PC-9 (cell line): ENCODE measurements around the gene C1QTNF3. TPM values are rescaled to one million over a fixed set of nuclear protein-coding genes. Genes with fewer than 3 reads are reported as not detected.

ENCODE experiments used
- BruUV-seq: library from RNA; stranded (reverse); fragments of 400-500 nt; replicated peaks from 2 replicates; lab custom pipeline; 2021; lab: Mats Ljungman, UMichigan
- CTCF ChIA-PET: fragments of 300-600 bp; sonication (Branson Sonifier 250); formaldehyde crosslinking; loops from one replicate; lab custom pipeline; 2022; ENCODE audit warnings: antibody characterized with exemption; lab: Charles Lee
- POLR2A ChIA-PET: fragments of 300-600 bp; sonication (Branson Sonifier 250); formaldehyde crosslinking; loops from one replicate; lab custom pipeline; 2022; ENCODE audit warnings: antibody characterized with exemption; ENCODE audit not compliant: unreplicated experiment; lab: Charles Lee
- DNase-seq, 2 experiments: peaks; one replicate each; pipeline versions ENCODE4 v3.0.0 to v3.0.0-alpha.2; 2015 to 2022; ENCODE audit warnings: mixed read lengths in 1 of 2
- H2AFZ ChIP-seq: fragments of 200-600 bp; sonication (generic); 2 replicates; pipeline ENCODE4 v1.8.1; 2017; ENCODE audit warnings: antibody characterized with exemption
- H3F3A ChIP-seq: fragments of 200-600 bp; sonication (generic); 2 replicates; pipeline ENCODE4 v1.8.1; 2017; ENCODE audit warnings: antibody characterized with exemption, mild to moderate bottlenecking, low read depth; ENCODE audit not compliant: insufficient read depth
- H3K27ac ChIP-seq: fragments of 200-600 bp; sonication (generic); 2 replicates; pipeline ENCODE4 v1.6.1; 2016; ENCODE audit warnings: mixed run types
- H3K27me3 ChIP-seq: fragments of 200-600 bp; sonication (generic); 2 replicates; pipeline ENCODE4 v1.6.1; 2016; ENCODE audit warnings: low read depth, mixed run types; ENCODE audit not compliant: insufficient read depth
- H3K36me3 ChIP-seq: fragments of 200-600 bp; sonication (generic); 2 replicates; pipeline ENCODE4 v1.6.1; 2016; ENCODE audit warnings: low read depth, mixed run types
- H3K4me1 ChIP-seq: fragments of 200-600 bp; sonication (generic); replicated peaks from 2 replicates; pipeline ENCODE4 v1.6.1; 2016; ENCODE audit warnings: mixed run types; ENCODE audit not compliant: insufficient read depth
- H3K4me2 ChIP-seq: fragments of 200-600 bp; sonication (generic); 2 replicates; pipeline ENCODE4 v1.6.1; 2017; ENCODE audit warnings: mixed run types
- H3K4me3 ChIP-seq: fragments of 200-600 bp; sonication (generic); 2 replicates; pipeline ENCODE4 v1.6.1; 2016; ENCODE audit warnings: mixed run types
- H3K79me2 ChIP-seq: fragments of 200-600 bp; sonication (generic); 2 replicates; pipeline ENCODE4 v1.6.1; 2017; ENCODE audit warnings: low read depth, mixed run types
- H3K9me2 ChIP-seq: fragments of 200-600 bp; sonication (generic); 2 replicates; pipeline ENCODE4 v1.8.1; 2017; ENCODE audit warnings: mild to moderate bottlenecking; ENCODE audit not compliant: insufficient read depth
- H3K9me3 ChIP-seq: fragments of 200-600 bp; sonication (generic); 2 replicates; pipeline ENCODE4 v1.8.1; 2016; ENCODE audit warnings: low read depth; ENCODE audit not compliant: insufficient read depth
- H4K20me1 ChIP-seq: fragments of 200-600 bp; sonication (generic); 2 replicates; pipeline ENCODE4 v1.8.1; 2017; ENCODE audit not compliant: insufficient read depth
- EZH2 ChIP-seq: fragments of 200-600 bp; sonication (generic); IDR thresholded peaks from 2 replicates; pipeline ENCODE4 v1.8.0; 2017; ENCODE audit warnings: antibody characterized with exemption, low read depth
- intact Hi-C: fragments of 100-400 bp; cut with micrococcal nuclease; formaldehyde crosslinking; loops from one replicate; pipeline ENCODE4 v1.10.0; 2022; ENCODE audit not compliant: unreplicated experiment
- total RNA-seq: library from RNA; stranded (reverse); gene quantifications from 2 replicates; pipeline ENCODE4 v1.2.3, GENCODE V29; 2021
- TF ChIP-seq, protein P1 (sequence below): fragments of 200-600 bp; sonication (generic); conservative IDR thresholded peaks from 2 replicates; pipeline ENCODE4 v1.6.1; 2017; ENCODE audit warnings: mixed run types, antibody characterized with exemption, mild to moderate bottlenecking, moderate library complexity

Gene C1QTNF3
- total RNA-seq, 1 experiment from 2014 or later = 8.3 TPM

DNA sequence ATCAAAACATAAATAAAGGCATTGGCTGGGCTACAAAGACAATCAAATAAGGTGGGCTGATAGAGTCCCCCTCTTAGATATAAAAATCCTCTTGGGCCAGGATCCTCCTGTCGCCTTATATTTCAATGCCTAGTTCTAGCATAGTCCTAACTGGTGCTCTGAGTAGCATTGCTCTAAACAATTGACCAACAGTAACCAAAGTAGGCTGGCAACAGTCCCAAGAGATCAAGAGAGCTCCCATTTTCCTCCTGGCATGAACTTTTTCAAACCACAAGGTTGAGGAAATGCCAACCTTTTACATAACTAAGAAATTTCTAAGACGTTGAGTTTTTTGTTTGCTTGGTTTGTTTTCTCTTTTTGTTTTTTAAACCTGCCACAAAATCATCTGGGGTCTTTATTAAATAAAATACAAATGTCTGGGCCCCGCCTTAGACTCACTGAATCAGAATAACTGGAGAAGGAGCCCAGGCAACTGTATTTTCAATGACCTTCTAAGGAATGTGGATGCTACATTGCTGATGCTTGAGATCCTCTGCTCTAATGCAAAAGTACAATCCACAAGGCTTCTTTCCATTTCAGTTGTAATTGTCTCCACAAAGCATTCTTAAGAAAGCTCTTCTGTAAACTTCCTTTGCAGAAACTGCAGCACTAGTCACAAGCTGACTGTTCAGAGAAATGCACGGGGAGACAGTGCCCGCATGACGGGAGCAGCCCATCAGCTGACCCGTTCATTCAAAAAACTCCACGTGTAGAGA lies 61.4 kb downstream of the C1QTNF3 start:
- no peak overlapping the region for H3K4me2 ChIP-seq
- TF ChIP-seq, protein P1, sequence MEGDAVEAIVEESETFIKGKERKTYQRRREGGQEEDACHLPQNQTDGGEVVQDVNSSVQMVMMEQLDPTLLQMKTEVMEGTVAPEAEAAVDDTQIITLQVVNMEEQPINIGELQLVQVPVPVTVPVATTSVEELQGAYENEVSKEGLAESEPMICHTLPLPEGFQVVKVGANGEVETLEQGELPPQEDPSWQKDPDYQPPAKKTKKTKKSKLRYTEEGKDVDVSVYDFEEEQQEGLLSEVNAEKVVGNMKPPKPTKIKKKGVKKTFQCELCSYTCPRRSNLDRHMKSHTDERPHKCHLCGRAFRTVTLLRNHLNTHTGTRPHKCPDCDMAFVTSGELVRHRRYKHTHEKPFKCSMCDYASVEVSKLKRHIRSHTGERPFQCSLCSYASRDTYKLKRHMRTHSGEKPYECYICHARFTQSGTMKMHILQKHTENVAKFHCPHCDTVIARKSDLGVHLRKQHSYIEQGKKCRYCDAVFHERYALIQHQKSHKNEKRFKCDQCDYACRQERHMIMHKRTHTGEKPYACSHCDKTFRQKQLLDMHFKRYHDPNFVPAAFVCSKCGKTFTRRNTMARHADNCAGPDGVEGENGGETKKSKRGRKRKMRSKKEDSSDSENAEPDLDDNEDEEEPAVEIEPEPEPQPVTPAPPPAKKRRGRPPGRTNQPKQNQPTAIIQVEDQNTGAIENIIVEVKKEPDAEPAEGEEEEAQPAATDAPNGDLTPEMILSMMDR = no peak
- no peak for TF ChIP-seq EZH2
- H3K27me3 ChIP-seq = no peaks in the 10 kb centered on the region
- POLR2A ChIA-PET = interaction anchor here (0.6 kb wide), 2 partner anchors 222 to 982 kb away, joined by 3 read pairs; no protein-coding TSS in a partner anchor
- H3F3A ChIP-seq = peaks cover 14% of the 10 kb centered on the region; the same call in 1 of the 2 replicates
- no peaks in the 10 kb centered on the region for H3K36me3 ChIP-seq
- no peak overlapping the region for H3K4me3 ChIP-seq
- BruUV-seq = no TSS peak
- no peaks in the 10 kb centered on the region for H3K9me2 ChIP-seq
- peak; percentile 17 to 44 for DNase-seq
- H3K27ac ChIP-seq = no peak overlapping the region
- H2AFZ ChIP-seq = no peak overlapping the region
- H3K4me1 ChIP-seq = no peaks in the 10 kb centered on the region
- H3K79me2 ChIP-seq = no peaks in the 10 kb centered on the region
- peaks cover 9% of the 10 kb centered on the region; the same call in 1 of the 2 replicates for H3K9me3 ChIP-seq
- intact Hi-C loops = no loop called here
- H4K20me1 ChIP-seq = no peaks in the 10 kb centered on the region
- CTCF ChIA-PET = interaction anchor here (0.9 kb wide), 1 partner anchor 11 kb away, joined by 5 read pairs; no protein-coding TSS in a partner anchor

GRCh38 chr5:33980030-33980429 lies 63.0 kb downstream of the C1QTNF3 start:
- POLR2A ChIA-PET = no interaction called here
- Histone ChIP-seq H3K79me2 (no peaks in the 10 kb centered on the region), H3F3A (peaks cover 2% of the 10 kb centered on the region; the same call in 1 of the 2 replicates), H3K27me3 (no peaks in the 10 kb centered on the region), H3K4me1 (no peaks in the 10 kb centered on the region), H3K9me3 (peaks cover under 1% of the 10 kb centered on the region; the same call in 1 of the 2 replicates), H3K9me2 (no peaks in the 10 kb centered on the region), H3K27ac (no peak overlapping the region), H3K4me3 (no peak overlapping the region), H3K36me3 (no peaks in the 10 kb centered on the region), H2AFZ (no peak overlapping the region), H3K4me2 (no peak overlapping the region), H4K20me1 (no peaks in the 10 kb centered on the region)
- no peak for DNase-seq
- CTCF ChIA-PET = no interaction called here
- no TSS peak for BruUV-seq
- intact Hi-C loops = no loop called here
- TF ChIP-seq, protein P1 = no peak
- no peak for TF ChIP-seq EZH2

DNA sequence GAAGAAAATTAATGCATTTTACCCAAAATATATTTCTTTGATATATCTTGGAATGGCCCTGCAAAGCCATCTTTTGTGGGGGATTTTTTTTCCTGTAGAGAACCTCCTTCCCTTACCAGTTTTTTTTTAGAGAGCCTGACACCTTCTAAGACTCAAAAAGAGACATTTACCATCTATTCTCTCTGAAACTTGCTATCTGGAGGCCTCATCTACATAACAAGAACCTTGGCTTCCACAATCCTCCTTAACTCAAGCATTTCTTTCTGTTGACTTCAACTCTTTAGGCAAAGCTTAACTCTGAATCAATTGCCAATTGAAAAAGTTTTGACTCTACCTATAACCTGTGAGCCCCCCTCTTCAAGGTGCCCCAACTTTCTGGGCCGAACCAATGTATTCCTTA lies 64.7 kb downstream of the C1QTNF3 start:
- Histone ChIP-seq H3K36me3 (no peaks in the 10 kb centered on the region), H3K4me2 (no peak overlapping the region), H3K79me2 (no peaks in the 10 kb centered on the region), H2AFZ (no peak overlapping the region), H4K20me1 (no peaks in the 10 kb centered on the region), H3F3A (no peaks in the 10 kb centered on the region), H3K9me2 (no peaks in the 10 kb centered on the region), H3K9me3 (no peaks in the 10 kb centered on the region), H3K27ac (no peak overlapping the region), H3K27me3 (no peaks in the 10 kb centered on the region), H3K4me1 (no peaks in the 10 kb centered on the region), H3K4me3 (no peak overlapping the region)
- DNase-seq = no peak
- TF ChIP-seq EZH2 = no peak
- TF ChIP-seq, protein P1 = no peak
- no TSS peak for BruUV-seq
- POLR2A ChIA-PET = interaction anchor here (0.6 kb wide), 1 partner anchor 38 kb away, joined by 4 read pairs; no protein-coding TSS in a partner anchor
- CTCF ChIA-PET = interaction anchor here (0.6 to 0.7 kb wide), 2 partner anchors 8 to 38 kb away, joined by 3 read pairs; no protein-coding TSS in a partner anchor
- intact Hi-C loops = no loop called here
